CMK (cell line): ENCODE results near the gene EIF4B.

ENCODE experiments used
- DNase-seq: peaks from one replicate; pipeline ENCODE4 v3.0.0-alpha.2; 2010; ENCODE audit warnings: low read depth

Gene EIF4B

GRCh38 chr12:53047221-53048032 lies 41.2 kb downstream of the EIF4B start:
- peak; percentile 70 for DNase-seq

- DNase-seq: no peak
Measured at GRCh38 chr12:53048033-53048779, 42.0 kb downstream of the EIF4B start.

- DNase-seq: no peak
Measured at GRCh38 chr12:53048780-53049401, 42.6 kb downstream of the EIF4B start.

GRCh38 chr12:53049571-53050318 lies 43.5 kb downstream of the EIF4B start, which contains the start of gene TNS2:
Gene TNS2 (plus strand): TSS chr12:53050065. CDS start chr12:53050186, 121 bp downstream.
- peak; percentile 64 for DNase-seq

GRCh38 chr12:53050426-53051057 lies 44.3 kb downstream of the EIF4B start:
- no peak for DNase-seq

GRCh38 chr12:53051058-53051880 lies 45.0 kb downstream of the EIF4B start:
- no peak for DNase-seq

DNA sequence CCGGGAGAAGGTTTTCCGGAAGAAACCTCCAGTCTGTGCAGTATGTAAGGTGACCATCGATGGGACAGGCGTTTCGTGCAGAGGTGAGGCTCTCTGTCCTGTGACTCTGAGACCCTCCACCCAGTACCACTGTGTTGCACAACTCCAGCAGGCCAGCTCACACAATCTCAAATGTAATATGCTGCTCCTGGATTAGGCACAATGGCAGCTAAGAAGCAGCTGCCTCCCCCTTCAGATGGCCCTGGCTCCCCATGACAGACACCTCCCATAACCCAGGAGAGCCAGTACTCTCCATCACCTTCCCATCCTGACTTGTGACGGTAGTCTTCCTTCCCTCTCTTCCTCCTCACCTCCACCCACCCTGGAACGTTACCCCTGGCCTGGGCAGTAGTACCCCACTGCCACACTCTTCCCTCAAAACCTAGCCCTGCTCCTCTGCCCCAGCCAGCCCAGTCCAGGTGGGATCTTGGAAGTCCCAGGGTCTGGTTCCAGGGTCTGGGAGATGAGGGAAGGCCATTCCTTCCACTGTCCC lies 45.7 kb downstream of the EIF4B start:
- DNase-seq: no peak

- DNase-seq: no peak
Measured at GRCh38 chr12:53052419-53053217, 46.4 kb downstream of the EIF4B start.

- DNase-seq: no peak
Measured at GRCh38 chr12:53053218-53054111, 47.2 kb downstream of the EIF4B start.

GRCh38 chr12:53054112-53054878 lies 48.0 kb downstream of the EIF4B start:
- DNase-seq: peak; percentile 73

DNA sequence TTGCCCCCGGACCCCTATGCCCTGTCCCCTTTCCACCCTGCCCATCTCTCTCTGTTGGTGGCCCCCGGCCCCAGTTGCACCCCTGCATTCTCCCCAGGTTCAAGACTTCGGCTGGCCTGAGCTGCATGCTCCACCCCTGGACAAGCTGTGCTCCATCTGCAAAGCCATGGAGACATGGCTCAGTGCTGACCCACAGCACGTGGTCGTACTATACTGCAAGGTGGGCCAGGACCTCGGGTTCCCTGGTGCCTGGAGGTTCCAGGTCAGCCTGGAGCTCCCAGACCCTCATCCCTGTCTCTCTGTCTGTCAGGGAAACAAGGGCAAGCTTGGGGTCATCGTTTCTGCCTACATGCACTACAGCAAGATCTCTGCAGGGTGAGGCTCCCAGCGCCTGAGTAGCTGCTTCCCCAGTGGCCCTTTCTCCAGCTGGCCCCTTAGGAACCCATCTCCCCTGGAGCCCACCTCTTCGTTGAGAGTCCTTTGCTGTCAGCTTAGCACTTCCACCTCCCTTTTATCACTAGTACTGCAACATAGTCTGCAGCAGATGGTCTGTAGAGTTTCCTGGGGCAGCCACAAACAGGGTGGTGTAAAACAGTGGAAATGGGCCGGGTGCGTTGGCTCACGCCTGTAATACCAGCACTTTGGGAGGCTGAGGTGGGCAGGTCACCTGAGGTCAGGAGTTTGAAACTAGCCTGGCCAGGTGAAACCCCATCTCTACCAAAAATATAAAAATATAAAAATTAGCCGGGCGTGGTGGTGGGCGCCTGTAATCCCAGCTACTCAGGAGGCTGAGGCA lies 49.4 kb downstream of the EIF4B start:
- DNase-seq: no peak

- no peak for DNase-seq
Measured at GRCh38 chr12:53056296-53056695, 50.0 kb downstream of the EIF4B start.

DNA sequence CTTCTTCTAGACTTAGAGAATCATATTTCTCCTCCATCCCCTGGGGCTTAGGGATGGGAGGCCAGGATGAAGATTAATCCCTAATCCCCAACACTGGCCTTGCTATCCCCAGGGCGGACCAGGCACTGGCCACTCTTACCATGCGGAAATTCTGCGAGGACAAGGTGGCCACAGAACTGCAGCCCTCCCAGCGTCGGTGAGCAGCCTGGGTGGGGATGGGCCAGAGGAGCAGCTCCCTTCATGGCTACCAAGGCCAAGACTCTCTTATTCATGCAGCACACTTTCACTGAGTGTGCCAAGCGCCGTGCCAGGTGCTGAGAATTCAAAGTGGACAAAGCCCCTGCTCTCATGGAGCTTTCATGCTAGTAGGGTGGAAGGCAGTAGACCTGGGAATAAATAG lies 50.6 kb downstream of the EIF4B start:
- no peak for DNase-seq

GRCh38 chr12:53057816-53058500 lies 51.7 kb downstream of the EIF4B start:
- DNase-seq: no peak

GRCh38 chr12:53058674-53059433 lies 52.6 kb downstream of the EIF4B start:
- no peak for DNase-seq
